Kidney glomerular epithelial cell (primary cell): ENCODE results near the gene CEACAM4.

Experiments used
- DNase-seq: peaks from one replicate; lab custom pipeline; 2025; lab: John Stamatoyannopoulos, UW

The CEACAM4 gene

GRCh38 chr19:41617941-41618730 lies 8.7 kb downstream of the CEACAM4 start:
- no peak for DNase-seq

GRCh38 chr19:41616792-41617621 lies 9.9 kb downstream of the CEACAM4 start:
- peak; percentile 2 for DNase-seq

GRCh38 chr19:41615207-41615606 lies 11.7 kb downstream of the CEACAM4 start:
- DNase-seq = no peak

GRCh38 chr19:41612483-41612882 lies 14.4 kb downstream of the CEACAM4 start:
- no peak for DNase-seq

GRCh38 chr19:41610789-41611188 lies 16.1 kb downstream of the CEACAM4 start:
- no peak for DNase-seq

- DNase-seq = no peak
Measured at GRCh38 chr19:41607668-41608067, 19.2 kb downstream of the CEACAM4 start.

GRCh38 chr19:41606215-41606837 lies 20.5 kb downstream of the CEACAM4 start:
- no peak for DNase-seq

GRCh38 chr19:41604831-41605230 lies 22.0 kb downstream of the CEACAM4 start:
- no peak for DNase-seq

- DNase-seq = no peak
Measured at GRCh38 chr19:41601771-41602170, 25.1 kb downstream of the CEACAM4 start.

- no peak for DNase-seq
Measured at GRCh38 chr19:41599175-41599966, 27.5 kb downstream of the CEACAM4 start.

- peak; percentile 35 for DNase-seq
Measured at GRCh38 chr19:41597600-41598041, 29.3 kb downstream of the CEACAM4 start.

- DNase-seq = no peak
Measured at GRCh38 chr19:41595890-41596280, 31.0 kb downstream of the CEACAM4 start.

- peak; percentile 49 for DNase-seq
Measured at GRCh38 chr19:41595258-41595889, 31.5 kb downstream of the CEACAM4 start.

- DNase-seq = no peak
Measured at GRCh38 chr19:41591951-41592562, 34.8 kb downstream of the CEACAM4 start.

- DNase-seq = no peak
Measured at GRCh38 chr19:41590936-41591335, 35.9 kb downstream of the CEACAM4 start.

- no peak for DNase-seq
Measured at GRCh38 chr19:41589371-41589770, 37.5 kb downstream of the CEACAM4 start.

GRCh38 chr19:41588497-41589209 lies 38.2 kb downstream of the CEACAM4 start:
- DNase-seq = peak; percentile 6

- no peak for DNase-seq
Measured at GRCh38 chr19:41587838-41588210, 39.0 kb downstream of the CEACAM4 start.

GRCh38 chr19:41587101-41587837 lies 39.6 kb downstream of the CEACAM4 start:
- no peak for DNase-seq

GRCh38 chr19:41586064-41586463 lies 40.8 kb downstream of the CEACAM4 start:
- DNase-seq = no peak
